ENCODE measurements around the gene VSIG10. TPM values are rescaled to one million over a fixed set of nuclear protein-coding genes. Genes with fewer than 3 reads are reported as not detected.

The VSIG10 gene
- polyA plus RNA-seq, 3 donors: 1.5 to 2.3 (median 1.5) TPM

DNA sequence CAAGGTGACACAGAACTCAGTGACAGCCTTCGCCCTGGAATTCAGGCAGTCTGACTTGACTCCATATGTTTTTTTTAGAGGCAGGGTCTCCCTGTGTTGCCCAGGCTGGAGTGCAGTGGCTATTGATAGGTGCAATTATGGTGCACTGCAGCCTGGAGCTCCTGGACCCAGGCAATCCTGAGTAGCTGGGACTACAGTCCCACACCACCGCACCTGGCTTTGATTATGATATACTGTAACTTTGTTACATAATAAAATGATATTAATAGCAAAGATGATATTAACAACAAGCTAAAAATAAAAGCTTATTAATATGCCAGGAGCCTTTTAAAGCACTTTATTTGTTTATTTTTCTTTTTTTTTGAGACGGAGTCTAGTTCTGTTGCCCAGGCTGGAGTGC lies 9.8 kb downstream of the VSIG10 start:
- Histone ChIP-seq H3K4me2 (replicated peaks; ENCODE audit: extremely low read depth, low read length, poor library complexity, severe bottlenecking) (no peak overlapping the region), H3K27ac (ENCODE audit: low read depth in 1 of 2, low read length in 2 of 2) (no peak overlapping the region), H3K36me3 (replicated peaks in 1 of 2; ENCODE audit: control insufficient read depth in 1 of 2, insufficient read depth in 2 of 2, low read length in 2 of 2) (no peaks in the 10 kb centered on the region), H3K27me3 (ENCODE audit: control insufficient read depth in 2 of 2, insufficient read depth in 2 of 2, low read length in 2 of 2) (no peaks in the 10 kb centered on the region), H3K9ac (ENCODE audit: insufficient read depth, low read length, poor library complexity, severe bottlenecking) (no peak overlapping the region), H3K4me1 (ENCODE audit: control insufficient read depth in 1 of 2, insufficient read depth in 2 of 2, low read length in 2 of 2) (no peaks in the 10 kb centered on the region), H2AFZ (ENCODE audit: insufficient read depth, low read depth, low read length, poor library complexity, severe bottlenecking) (no peak overlapping the region), H4K20me1 (ENCODE audit: insufficient read depth, low read length) (no peaks in the 10 kb centered on the region), H3K4me3 (replicated peaks in 1 of 3; ENCODE audit: low read depth in 2 of 3, low read length in 3 of 3) (no peak overlapping the region), H3K9me3 (replicated peaks in 1 of 2; ENCODE audit: control insufficient read depth in 1 of 2, insufficient read depth in 1 of 2, low read length in 2 of 2) (no peaks in the 10 kb centered on the region), H3K79me2 (ENCODE audit: insufficient read depth, low read length) (no peaks in the 10 kb centered on the region)
- peaks cover 7 to 11% of the 10 kb centered on the region in 2 donors for H3K36me3 Mint-ChIP-seq
- WGBS (ENCODE audit: insufficient coverage): 100% methylated on average over 1 of the region's 3 CpGs
- no peak overlapping the region for H3K4me3 Mint-ChIP-seq
- peaks cover 0 to 3% (median 0%) of the 10 kb centered on the region in 3 donors for H3K27me3 Mint-ChIP-seq (ENCODE audit: low read depth in 3 of 3)
- intact Hi-C loops (cut with micrococcal nuclease): no loop called here
- TF ChIP-seq, protein P1, sequence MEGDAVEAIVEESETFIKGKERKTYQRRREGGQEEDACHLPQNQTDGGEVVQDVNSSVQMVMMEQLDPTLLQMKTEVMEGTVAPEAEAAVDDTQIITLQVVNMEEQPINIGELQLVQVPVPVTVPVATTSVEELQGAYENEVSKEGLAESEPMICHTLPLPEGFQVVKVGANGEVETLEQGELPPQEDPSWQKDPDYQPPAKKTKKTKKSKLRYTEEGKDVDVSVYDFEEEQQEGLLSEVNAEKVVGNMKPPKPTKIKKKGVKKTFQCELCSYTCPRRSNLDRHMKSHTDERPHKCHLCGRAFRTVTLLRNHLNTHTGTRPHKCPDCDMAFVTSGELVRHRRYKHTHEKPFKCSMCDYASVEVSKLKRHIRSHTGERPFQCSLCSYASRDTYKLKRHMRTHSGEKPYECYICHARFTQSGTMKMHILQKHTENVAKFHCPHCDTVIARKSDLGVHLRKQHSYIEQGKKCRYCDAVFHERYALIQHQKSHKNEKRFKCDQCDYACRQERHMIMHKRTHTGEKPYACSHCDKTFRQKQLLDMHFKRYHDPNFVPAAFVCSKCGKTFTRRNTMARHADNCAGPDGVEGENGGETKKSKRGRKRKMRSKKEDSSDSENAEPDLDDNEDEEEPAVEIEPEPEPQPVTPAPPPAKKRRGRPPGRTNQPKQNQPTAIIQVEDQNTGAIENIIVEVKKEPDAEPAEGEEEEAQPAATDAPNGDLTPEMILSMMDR (IDR thresholded peaks at IDR 0.05): no peak
- H3K27ac Mint-ChIP-seq: no peak overlapping the region
- DNase-seq: no peak
- H3K9me3 Mint-ChIP-seq: no peaks in the 10 kb centered on the region
- no peaks in the 10 kb centered on the region for H3K4me1 Mint-ChIP-seq

DNA sequence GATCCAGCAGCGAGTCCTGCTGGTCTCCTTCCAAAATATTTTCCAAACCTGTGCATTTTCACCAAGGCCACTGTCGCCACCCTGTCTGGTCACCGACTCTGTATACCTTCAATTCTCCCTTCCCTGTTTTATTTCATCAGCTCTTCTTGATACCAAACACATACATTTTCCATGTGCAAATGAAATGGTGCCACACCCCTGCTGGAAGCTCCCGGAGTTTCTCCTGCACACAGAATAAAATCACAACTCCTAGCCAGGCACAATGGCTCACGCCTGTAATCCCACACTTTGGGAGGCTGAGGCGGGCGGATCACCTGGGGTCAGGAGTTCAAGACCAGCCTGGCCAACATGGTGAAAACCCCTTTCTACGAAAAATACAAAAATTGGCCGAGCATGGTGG lies 14.0 kb downstream of the VSIG10 start:
- Histone ChIP-seq H4K20me1 (ENCODE audit: insufficient read depth, low read length) (no peaks in the 10 kb centered on the region), H3K36me3 (replicated peaks in 1 of 2; ENCODE audit: control insufficient read depth in 1 of 2, insufficient read depth in 2 of 2, low read length in 2 of 2) (no peaks in the 10 kb centered on the region), H3K4me2 (replicated peaks; ENCODE audit: extremely low read depth, low read length, poor library complexity, severe bottlenecking) (no peak overlapping the region), H2AFZ (ENCODE audit: insufficient read depth, low read depth, low read length, poor library complexity, severe bottlenecking) (no peak overlapping the region), H3K9me3 (replicated peaks in 1 of 2; ENCODE audit: control insufficient read depth in 1 of 2, insufficient read depth in 1 of 2, low read length in 2 of 2) (no peaks in the 10 kb centered on the region), H3K27ac (ENCODE audit: low read depth in 1 of 2, low read length in 2 of 2) (no peak overlapping the region), H3K79me2 (ENCODE audit: insufficient read depth, low read length) (no peaks in the 10 kb centered on the region), H3K9ac (ENCODE audit: insufficient read depth, low read length, poor library complexity, severe bottlenecking) (no peak overlapping the region), H3K27me3 (ENCODE audit: control insufficient read depth in 2 of 2, insufficient read depth in 2 of 2, low read length in 2 of 2) (no peaks in the 10 kb centered on the region), H3K4me1 (ENCODE audit: control insufficient read depth in 1 of 2, insufficient read depth in 2 of 2, low read length in 2 of 2) (no peaks in the 10 kb centered on the region), H3K4me3 (replicated peaks in 1 of 3; ENCODE audit: low read depth in 2 of 3, low read length in 3 of 3) (no peak overlapping the region)
- H3K9me3 Mint-ChIP-seq: no peaks in the 10 kb centered on the region
- no peaks in the 10 kb centered on the region for H3K4me1 Mint-ChIP-seq
- 96% methylated on average over 9 of the region's 9 CpGs for WGBS (ENCODE audit: insufficient coverage)
- TF ChIP-seq, protein P1 (IDR thresholded peaks at IDR 0.05): no peak
- intact Hi-C loops (cut with micrococcal nuclease): no loop called here
- no peaks in the 10 kb centered on the region for H3K27me3 Mint-ChIP-seq (ENCODE audit: low read depth in 3 of 3)
- DNase-seq: no peak
- peaks cover 5 to 13% of the 10 kb centered on the region in 2 donors for H3K36me3 Mint-ChIP-seq
- no peak overlapping the region for H3K4me3 Mint-ChIP-seq
- no peak overlapping the region for H3K27ac Mint-ChIP-seq

All from CD14-positive monocyte (primary cell).